ENCODE measurements around the gene COPB1.

GRCh38 chr11:14544611-14545010 lies 45.0 kb upstream of the COPB1 start:
- TF ChIP-seq CTCF (IDR thresholded peaks at IDR 0.05; ENCODE audit: poor library complexity, severe bottlenecking), result no peak
- TF ChIP-seq POLR2AphosphoS5 (IDR thresholded peaks at IDR 0.05), result no peak
- TF ChIP-seq TAF1 (IDR thresholded peaks at IDR 0.05; ENCODE audit: low read depth), result no peak
- no peak for TF ChIP-seq EP300 (conservative IDR thresholded peaks at IDR 0.05; ENCODE audit: poor library complexity, severe bottlenecking)
- no peak for TF ChIP-seq REST (IDR thresholded peaks at IDR 0.05; ENCODE audit: borderline replicate concordance)
- TF ChIP-seq EZH2 (IDR thresholded peaks at IDR 0.05; ENCODE audit: borderline replicate concordance, insufficient read depth, low read length, poor library complexity, severe bottlenecking), result no peak
- TF ChIP-seq RAD21 (conservative IDR thresholded peaks at IDR 0.05), result no peak
- no peak for TF ChIP-seq MXI1 (conservative IDR thresholded peaks at IDR 0.05; ENCODE audit: poor library complexity, severe bottlenecking)
- TF ChIP-seq SMC3 (conservative IDR thresholded peaks at IDR 0.05; ENCODE audit: poor library complexity), result no peak

Measured in neural cell (in vitro differentiated cells).